HG02763 (cell line): ENCODE data around the gene TRMT61B.

Source experiments
- ATAC-seq: cut with Tn5 transposase; IDR thresholded peaks from one replicate; pipeline ENCODE4 v1.9.1; 2021; ENCODE audit warnings: mild to moderate bottlenecking, moderate library complexity; ENCODE audit not compliant: unreplicated experiment

Gene TRMT61B

GRCh38 chr2:28870146-28870891 is at the start of gene TRMT61B:
Gene TRMT61B (minus strand): TSS chr2:28870309. CDS start chr2:28870277, 32 bp downstream.
- ATAC-seq = peak; percentile 93

DNA sequence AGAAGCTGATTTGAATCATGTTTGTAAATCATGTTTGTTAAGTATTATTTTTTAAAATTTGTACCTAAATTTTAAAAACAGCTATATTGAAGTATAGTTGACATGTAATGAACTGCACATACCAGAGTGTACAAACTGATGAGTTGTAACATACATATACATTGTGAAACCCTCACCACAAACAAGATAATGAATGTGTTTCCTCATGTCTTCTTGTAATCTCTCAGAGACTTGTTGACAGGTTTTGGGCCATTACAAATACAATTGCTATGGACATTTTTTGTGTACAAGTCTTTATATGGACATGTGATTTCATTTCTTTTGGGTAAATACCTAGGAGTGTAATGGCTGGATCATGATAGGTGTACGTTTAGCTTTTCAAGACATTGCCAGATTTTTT is 45.8 kb upstream of the TRMT61B start:
- no peak for ATAC-seq

GRCh38 chr2:28909655-28910353 is 39.7 kb upstream of the TRMT61B start:
- no peak for ATAC-seq

GRCh38 chr2:28908172-28908571 is 38.1 kb upstream of the TRMT61B start:
- no peak for ATAC-seq

DNA sequence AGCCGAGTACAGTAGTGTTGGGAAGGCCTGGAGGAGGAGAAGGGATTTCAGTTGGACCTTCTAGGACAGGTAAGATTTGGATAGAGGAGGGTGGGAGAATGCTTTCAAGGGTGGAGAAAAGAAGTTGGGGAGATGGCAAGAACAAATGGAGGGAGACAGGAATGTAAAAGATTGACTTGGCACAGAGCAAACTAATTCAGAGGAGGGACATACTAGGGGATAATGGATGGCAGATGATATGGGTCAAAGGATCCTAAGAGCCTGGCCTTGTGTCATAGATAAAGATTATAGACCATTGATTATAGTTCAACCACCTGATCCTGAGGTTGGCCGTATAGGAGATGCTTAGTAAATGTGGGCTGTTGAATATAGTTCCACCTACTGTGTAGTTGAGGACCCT is 36.7 kb upstream of the TRMT61B start:
- ATAC-seq = no peak

DNA sequence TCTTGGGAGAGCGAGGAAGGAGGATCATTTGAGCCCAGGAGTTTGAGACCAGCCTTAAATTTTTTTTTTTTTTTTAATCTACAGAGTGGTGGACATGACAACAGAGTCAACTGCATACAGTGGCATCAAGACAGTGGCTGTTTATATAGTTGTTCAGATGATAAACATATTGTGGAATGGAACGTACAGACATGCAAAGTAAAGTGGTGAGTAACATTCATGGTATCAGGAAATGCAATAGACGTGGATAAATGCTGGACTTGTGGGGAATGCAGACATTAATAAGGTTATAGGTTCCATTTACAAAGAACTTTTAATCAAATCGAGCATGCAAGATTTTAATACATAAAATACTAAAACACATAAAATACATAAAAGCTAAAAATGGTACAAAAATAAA is 36.3 kb upstream of the TRMT61B start:
- no peak for ATAC-seq

GRCh38 chr2:28905533-28905932 is 35.4 kb upstream of the TRMT61B start:
- ATAC-seq = no peak

DNA sequence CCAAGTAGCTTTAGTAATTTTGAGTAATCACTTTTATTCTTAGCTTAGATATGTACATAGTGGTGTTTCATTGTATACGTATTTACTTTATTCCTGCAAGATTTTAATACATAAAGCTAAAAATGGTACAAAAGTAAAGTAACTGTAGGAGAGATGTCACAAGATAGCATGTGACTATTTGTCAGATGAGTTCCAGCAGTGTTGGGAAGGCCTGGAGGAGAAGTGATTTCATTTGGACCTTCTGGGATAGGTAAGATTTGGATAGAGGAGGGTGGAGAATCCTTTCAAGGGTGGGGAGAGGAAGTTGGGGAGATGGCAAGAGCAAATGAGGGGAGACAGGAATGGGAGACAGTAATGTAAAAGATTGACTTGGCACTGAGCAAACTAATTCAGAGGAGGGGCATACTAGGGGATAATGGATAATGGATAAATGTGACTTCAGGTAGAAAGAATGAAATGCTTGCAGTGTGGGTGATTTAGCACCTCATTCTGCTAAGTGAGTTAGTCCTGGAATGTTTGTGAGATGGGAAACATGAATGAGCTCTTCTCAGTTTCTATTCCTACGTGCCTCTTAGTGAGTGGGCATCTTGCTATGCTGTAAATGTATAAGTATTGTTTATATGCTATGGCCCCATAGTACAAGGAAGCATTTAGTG is 34.8 kb upstream of the TRMT61B start:
- no peak for ATAC-seq

DNA sequence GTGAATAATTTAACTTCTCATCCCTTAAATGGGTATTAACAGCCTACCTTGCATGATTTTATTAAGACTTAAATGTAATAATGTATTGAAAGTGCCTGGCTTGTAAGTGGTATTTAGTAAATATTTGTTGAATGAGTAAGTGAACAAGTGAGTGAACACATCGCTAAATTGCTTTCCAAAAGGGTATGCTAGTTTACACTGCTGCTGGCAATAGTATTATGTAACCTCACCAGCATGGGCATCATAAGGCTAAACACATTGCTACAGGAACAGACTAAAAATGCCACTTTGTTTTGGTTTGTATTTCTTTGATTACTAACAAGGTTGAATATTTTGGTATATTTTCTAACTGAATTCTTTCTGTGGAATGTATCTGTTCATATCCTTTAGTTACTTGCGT is 34.2 kb upstream of the TRMT61B start:
- no peak for ATAC-seq

DNA sequence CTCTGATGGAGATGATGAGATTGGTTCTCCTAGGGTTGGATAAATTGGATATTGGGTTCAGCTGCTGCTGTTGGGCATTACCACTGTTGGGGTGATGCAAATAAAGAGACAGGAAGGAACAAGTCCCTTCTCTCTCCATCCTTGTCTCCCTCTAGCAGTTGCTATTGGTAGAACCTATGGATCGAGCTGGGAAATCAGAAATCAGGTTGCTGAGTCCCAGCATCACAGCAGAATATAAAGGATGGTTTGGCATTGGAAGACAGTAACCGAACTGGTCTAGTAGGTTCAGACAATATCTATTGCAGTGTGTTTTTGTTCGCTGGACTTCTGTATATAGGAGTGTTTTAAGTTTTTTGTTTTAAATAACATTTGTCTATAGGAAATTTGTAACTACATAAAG is 32.5 kb upstream of the TRMT61B start:
- no peak for ATAC-seq

- no peak for ATAC-seq
Observed at GRCh38 chr2:28901841-28902240, 31.7 kb upstream of the TRMT61B start.

GRCh38 chr2:28901202-28901601 is 31.1 kb upstream of the TRMT61B start:
- ATAC-seq = no peak

DNA sequence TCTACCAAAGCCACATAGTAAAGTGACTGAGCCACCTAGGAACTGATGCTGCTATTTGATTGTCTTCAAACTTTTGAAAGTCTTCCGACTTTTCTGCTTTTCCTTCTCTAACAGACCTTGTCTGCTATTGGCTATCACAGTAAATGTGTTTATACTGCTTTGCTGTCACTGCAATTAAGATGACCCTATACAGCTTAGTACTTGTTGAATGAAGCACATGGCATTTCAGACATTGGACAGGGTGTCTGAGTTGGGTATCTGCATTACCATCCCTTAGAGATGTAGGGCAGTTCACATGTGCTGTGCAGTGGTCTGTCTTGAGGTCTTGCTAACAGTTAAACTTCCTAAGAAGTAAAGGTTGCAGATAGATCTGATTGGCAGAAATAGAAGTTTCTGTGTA is 27.9 kb upstream of the TRMT61B start:
- no peak for ATAC-seq

DNA sequence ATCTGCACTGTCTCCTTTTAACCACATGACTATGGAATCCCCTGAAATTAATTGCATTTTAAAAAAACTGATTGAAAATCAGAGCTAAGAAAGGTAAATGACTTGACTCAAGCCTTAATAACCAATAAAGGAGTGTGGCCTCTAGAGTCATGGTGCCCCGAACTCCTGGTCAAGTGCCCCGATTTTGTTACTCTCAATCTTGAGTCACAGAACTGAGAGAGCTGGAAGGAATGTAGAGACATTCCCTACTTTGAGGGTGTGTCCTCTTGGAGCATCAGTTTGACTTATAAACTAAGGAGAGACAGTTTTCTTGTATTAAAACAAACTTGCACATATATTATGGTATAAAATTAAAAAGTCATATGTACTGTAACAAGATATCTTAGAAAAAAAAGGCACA is 26.8 kb upstream of the TRMT61B start:
- ATAC-seq = no peak

- peak; percentile 9 for ATAC-seq
Observed at GRCh38 chr2:28895189-28895893, 25.2 kb upstream of the TRMT61B start.

GRCh38 chr2:28894470-28895188 is 24.5 kb upstream of the TRMT61B start, which contains the start of gene WDR43:
Gene WDR43 (plus strand): TSS chr2:28894667. CDS start chr2:28894699, 32 bp downstream.
- ATAC-seq = peak; percentile 90

DNA sequence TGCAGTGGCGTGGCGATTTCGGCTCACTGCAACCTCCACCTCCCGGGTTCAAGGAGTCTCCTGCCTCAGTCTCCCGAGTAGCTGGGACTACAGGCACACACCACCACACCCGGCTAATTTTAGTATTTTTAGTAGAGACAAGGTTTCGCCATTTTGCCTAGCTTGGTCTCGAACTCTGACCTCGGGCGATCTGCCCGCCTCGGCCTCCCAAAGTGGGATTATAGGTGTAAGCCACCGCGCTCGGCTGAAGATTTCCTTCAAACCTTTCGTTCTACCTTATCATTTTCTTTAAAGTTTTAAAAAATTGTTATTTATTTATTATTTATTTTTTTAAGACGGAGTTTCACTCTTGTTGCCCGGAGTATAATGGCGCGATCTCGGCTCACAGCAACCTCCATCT is 23.4 kb upstream of the TRMT61B start:
- no peak for ATAC-seq

GRCh38 chr2:28880193-28880592 is 10.1 kb upstream of the TRMT61B start:
- no peak for ATAC-seq

GRCh38 chr2:28871620-28872019 is 1.5 kb upstream of the TRMT61B start:
- ATAC-seq = no peak

GRCh38 chr2:28869494-28870145 is 489 bp downstream of the TRMT61B start:
- ATAC-seq = peak; percentile 17
